ENCODE data around the gene ZBTB7C. TPM values are rescaled to one million over a fixed set of nuclear protein-coding genes. Genes with fewer than 3 reads are reported as not detected.

ZBTB7C gene
- total and polyA plus RNA-seq, 9 of the 15 experiments (the other 6 are each of a cell fraction or from before 2014, with no cell fraction given): not detected

DNA sequence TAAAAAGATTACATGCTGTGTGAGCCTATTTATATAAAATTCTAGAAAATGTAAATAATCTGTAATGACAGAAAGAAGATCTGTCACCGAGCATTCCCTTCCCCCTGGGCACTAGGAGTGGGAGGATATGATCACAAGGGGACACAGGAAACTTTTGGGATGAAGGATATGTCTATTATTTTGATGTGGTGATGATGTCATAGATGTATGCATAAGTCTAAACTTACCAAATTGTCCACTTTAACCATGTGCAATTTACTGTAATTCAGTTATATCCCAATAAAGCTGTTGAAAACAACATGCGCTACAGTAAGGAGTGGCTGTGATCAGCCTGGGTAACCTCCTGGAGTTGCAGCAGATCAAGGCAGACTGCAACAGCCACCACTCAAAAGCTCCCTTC is 148.9 kb downstream of the ZBTB7C start:
- no peak for TF ChIP-seq L3MBTL2 (IDR thresholded peaks at IDR 0.05)
- TF ChIP-seq, protein P1, sequence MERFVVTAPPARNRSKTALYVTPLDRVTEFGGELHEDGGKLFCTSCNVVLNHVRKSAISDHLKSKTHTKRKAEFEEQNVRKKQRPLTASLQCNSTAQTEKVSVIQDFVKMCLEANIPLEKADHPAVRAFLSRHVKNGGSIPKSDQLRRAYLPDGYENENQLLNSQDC (CRISPR knock-in tag; IDR thresholded peaks at IDR 0.05): no peak
- 5% methylated on average over 2 of the region's 2 CpGs for WGBS (ENCODE audit: insufficient coverage, low coverage, missing lambda C conversion rate)
- no TSS peak for BruUV-seq (replicated peaks)
- Histone ChIP-seq H3K9me1 (ENCODE audit: control insufficient read depth, insufficient read depth, low read length) (no peaks in the 10 kb centered on the region), H2AFZ (ENCODE audit: low read depth, low read length) (no peak overlapping the region), H3K36me3 (ENCODE audit: control insufficient read depth, insufficient read depth, low read length) (no peaks in the 10 kb centered on the region), H4K20me1 (replicated peaks; ENCODE audit: control insufficient read depth, insufficient read depth, low read length) (no peaks in the 10 kb centered on the region), H3K4me2 (ENCODE audit: insufficient read depth, low read length) (no peak overlapping the region), H3K27me3 (ENCODE audit: control insufficient read depth in 2 of 2, insufficient read depth in 2 of 2, low read length in 2 of 2) (no peaks in the 10 kb centered on the region; a peak in 1 of 5 replicates), H3K9me3 (replicated peaks; ENCODE audit: control insufficient read depth, insufficient read depth, low read depth, low read length) (no peaks in the 10 kb centered on the region), H3K4me3 (no peak overlapping the region), H3K27ac (ENCODE audit: extremely low read depth, low read depth, low read length) (no peak overlapping the region), H3K4me1 (replicated peaks in 1 of 2; ENCODE audit: control insufficient read depth in 2 of 2, insufficient read depth in 2 of 2, low read length in 2 of 2) (no peaks in the 10 kb centered on the region), H3K79me2 (ENCODE audit: control insufficient read depth, insufficient read depth, low read length) (no peaks in the 10 kb centered on the region), H3K9ac (ENCODE audit: insufficient read depth in 1 of 2, low read depth in 2 of 2, low read length in 2 of 2) (no peak overlapping the region)
- FAIRE-seq (no peak), DNase-seq (ENCODE audit: extremely low read depth in 1 of 4, low spot score in 3 of 4) (no peak), ATAC-seq (no peak)
- ChIA-PET POLR2A (no interaction called here), CTCF (ENCODE audit: low intra/inter-chr PET ratio) (no interaction called here)
- intact Hi-C loops (cut with micrococcal nuclease): no loop called here
- in situ Hi-C loops (cut with MboI): no loop called here

DNA sequence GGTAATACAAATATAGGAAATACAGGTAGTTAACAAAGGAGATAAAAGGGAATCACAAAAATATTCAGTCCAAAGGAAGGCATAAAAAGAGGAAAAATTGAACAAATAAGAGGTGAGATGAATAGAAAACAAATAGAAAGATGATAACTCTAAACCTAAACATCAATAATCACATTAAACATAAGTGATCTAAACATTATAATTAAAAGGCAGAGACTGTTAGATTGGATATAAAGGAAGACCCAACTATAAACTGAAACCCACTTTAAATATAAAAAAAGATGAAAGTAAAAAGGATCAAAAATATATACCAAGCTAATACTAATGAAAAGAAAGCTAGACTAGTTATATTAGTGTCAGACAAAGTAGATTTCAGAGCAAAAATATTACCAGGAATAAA is 152.3 kb downstream of the ZBTB7C start:
- in situ Hi-C loops (cut with MboI): no loop called here
- Histone ChIP-seq H3K9me3 (replicated peaks; ENCODE audit: control insufficient read depth, insufficient read depth, low read depth, low read length) (no peaks in the 10 kb centered on the region), H3K4me2 (ENCODE audit: insufficient read depth, low read length) (no peak overlapping the region), H4K20me1 (replicated peaks; ENCODE audit: control insufficient read depth, insufficient read depth, low read length) (no peaks in the 10 kb centered on the region), H3K79me2 (ENCODE audit: control insufficient read depth, insufficient read depth, low read length) (no peaks in the 10 kb centered on the region), H3K36me3 (ENCODE audit: control insufficient read depth, insufficient read depth, low read length) (no peaks in the 10 kb centered on the region), H3K4me3 (no peak overlapping the region), H3K9me1 (ENCODE audit: control insufficient read depth, insufficient read depth, low read length) (no peaks in the 10 kb centered on the region), H3K27ac (ENCODE audit: extremely low read depth, low read depth, low read length) (no peak overlapping the region), H3K4me1 (replicated peaks in 1 of 2; ENCODE audit: control insufficient read depth in 2 of 2, insufficient read depth in 2 of 2, low read length in 2 of 2) (no peaks in the 10 kb centered on the region; a peak in 1 of 5 replicates), H2AFZ (ENCODE audit: low read depth, low read length) (no peak overlapping the region), H3K27me3 (ENCODE audit: control insufficient read depth in 2 of 2, insufficient read depth in 2 of 2, low read length in 2 of 2) (no peaks in the 10 kb centered on the region), H3K9ac (ENCODE audit: insufficient read depth in 1 of 2, low read depth in 2 of 2, low read length in 2 of 2) (no peak overlapping the region)
- DNase-seq (ENCODE audit: extremely low read depth in 1 of 4, low spot score in 3 of 4) (no peak), ATAC-seq (no peak), FAIRE-seq (no peak)
- ChIA-PET POLR2A (interaction anchor here (0.6 kb wide), 1 partner anchor 135 kb away, joined by 3 read pairs; no protein-coding TSS in a partner anchor), CTCF (ENCODE audit: low intra/inter-chr PET ratio) (no interaction called here)
- no TSS peak for BruUV-seq (replicated peaks)
- intact Hi-C loops (cut with micrococcal nuclease): no loop called here
- TF ChIP-seq POLR2H (tag; IDR thresholded peaks at IDR 0.05; ENCODE audit: low read depth) (no peak), SAP30 (IDR thresholded peaks at IDR 0.05; ENCODE audit: borderline replicate concordance, insufficient read depth, low read depth, low read length, poor library complexity, severe bottlenecking) (no peak), ZNF507 (tag; conservative IDR thresholded peaks at IDR 0.05) (peak; percentile 94)

Data from K562 (cell line).